Prostate gland (tissue), 2 donors: ENCODE data around the gene RTTN. TPM values are rescaled to one million over a fixed set of nuclear protein-coding genes. Genes with fewer than 3 reads are reported as not detected.

ENCODE experiments used
- DNase-seq: peaks from one replicate; pipeline ENCODE4 v3.0.0-alpha.2; 2019; ENCODE audit warnings: low spot score
- H3K27ac ChIP-seq, 2 donors: fragments of 200-600 bp; sonication (generic); 2 replicates each; pipeline ENCODE4 v1.5.1; 2017 to 2019
- H3K27me3 ChIP-seq: fragments of 200-600 bp; sonication (generic); replicated peaks from 2 replicates; pipeline ENCODE4 v1.5.1; 2019; ENCODE audit not compliant: insufficient read depth
- H3K36me3 ChIP-seq, 2 donors: fragments of 200-600 bp; sonication (generic); 1 replicate in 1 of 2; 2 replicates in 1 of 2; pipeline versions ENCODE4 v1.5.1 to v1.8.1; 2017 to 2019
- H3K4me1 ChIP-seq: fragments of 200-600 bp; sonication (generic); replicated peaks from 2 replicates; pipeline ENCODE4 v1.5.1; 2019
- H3K4me3 ChIP-seq, 2 donors: fragments of 200-600 bp; sonication (generic); 2 replicates each; pipeline ENCODE4 v1.5.1; 2017 to 2019
- H3K9me3 ChIP-seq: fragments of 200-600 bp; sonication (generic); 2 replicates; pipeline ENCODE4 v1.5.1; 2017
- POLR2A ChIP-seq: fragments of 450-650 bp; IDR thresholded peaks from one replicate; pipeline ENCODE4 v1.6.1; 2016; ENCODE audit warnings: antibody characterized with exemption, mild to moderate bottlenecking
- POLR2AphosphoS5 ChIP-seq: sonication (generic); formaldehyde crosslinking; IDR thresholded peaks from one replicate; pipeline ENCODE4 v1.6.1; 2017; ENCODE audit warnings: antibody characterized with exemption
- WGBS: methylation state at CpG from one replicate; pipeline ENCODE4 v1.1.5; 2018; 5-methylcytosine and 5-hydroxymethylcytosine counted together
- intact Hi-C: fragments of 100-400 bp; cut with DNase I; formaldehyde crosslinking; loops from one replicate; pipeline ENCODE4 v1.14.2; 2022
- total RNA-seq, 2 donors: library from RNA; depleted of rRNA; stranded (reverse); fragments of >200 nt; gene quantifications; one replicate each; pipeline ENCODE4 v1.1.0, GENCODE V29; 2016
- TF ChIP-seq, protein P1 (sequence below), 4 experiments: fragments of 200-600 bp in 2 of 4; fragments of 450-650 bp in 2 of 4; sonication (generic) in 2 of 4; IDR thresholded peaks; 1 replicate in 3 of 4; 2 replicates in 1 of 4; pipeline ENCODE4 v1.5.1; 2016 to 2019; ENCODE audit warnings: antibody characterized with exemption in 4 of 4, mild to moderate bottlenecking in 2 of 4, moderate library complexity in 2 of 4

The RTTN gene
- total RNA-seq, 2 donors from 2014 or later: 8.4 to 21.5 TPM

GRCh38 chr18:70194227-70194890, 11.1 kb downstream of the RTTN start:
- no peak for TF ChIP-seq POLR2A
- TF ChIP-seq, protein P1, sequence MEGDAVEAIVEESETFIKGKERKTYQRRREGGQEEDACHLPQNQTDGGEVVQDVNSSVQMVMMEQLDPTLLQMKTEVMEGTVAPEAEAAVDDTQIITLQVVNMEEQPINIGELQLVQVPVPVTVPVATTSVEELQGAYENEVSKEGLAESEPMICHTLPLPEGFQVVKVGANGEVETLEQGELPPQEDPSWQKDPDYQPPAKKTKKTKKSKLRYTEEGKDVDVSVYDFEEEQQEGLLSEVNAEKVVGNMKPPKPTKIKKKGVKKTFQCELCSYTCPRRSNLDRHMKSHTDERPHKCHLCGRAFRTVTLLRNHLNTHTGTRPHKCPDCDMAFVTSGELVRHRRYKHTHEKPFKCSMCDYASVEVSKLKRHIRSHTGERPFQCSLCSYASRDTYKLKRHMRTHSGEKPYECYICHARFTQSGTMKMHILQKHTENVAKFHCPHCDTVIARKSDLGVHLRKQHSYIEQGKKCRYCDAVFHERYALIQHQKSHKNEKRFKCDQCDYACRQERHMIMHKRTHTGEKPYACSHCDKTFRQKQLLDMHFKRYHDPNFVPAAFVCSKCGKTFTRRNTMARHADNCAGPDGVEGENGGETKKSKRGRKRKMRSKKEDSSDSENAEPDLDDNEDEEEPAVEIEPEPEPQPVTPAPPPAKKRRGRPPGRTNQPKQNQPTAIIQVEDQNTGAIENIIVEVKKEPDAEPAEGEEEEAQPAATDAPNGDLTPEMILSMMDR (IDR thresholded peaks at IDR 0.05): no peak
- no peak for TF ChIP-seq POLR2AphosphoS5
- no peak overlapping the region for H3K27ac ChIP-seq
- no peaks in the 10 kb centered on the region for H3K4me1 ChIP-seq
- no peaks in the 10 kb centered on the region for H3K27me3 ChIP-seq
- no peak overlapping the region for H3K4me3 ChIP-seq
- no peaks in the 10 kb centered on the region for H3K9me3 ChIP-seq
- DNase-seq: no peak
- 81% methylated on average over 4 of the region's 4 CpGs for WGBS
- intact Hi-C loops: no loop called here
- H3K36me3 ChIP-seq: no peaks in the 10 kb centered on the region

DNA sequence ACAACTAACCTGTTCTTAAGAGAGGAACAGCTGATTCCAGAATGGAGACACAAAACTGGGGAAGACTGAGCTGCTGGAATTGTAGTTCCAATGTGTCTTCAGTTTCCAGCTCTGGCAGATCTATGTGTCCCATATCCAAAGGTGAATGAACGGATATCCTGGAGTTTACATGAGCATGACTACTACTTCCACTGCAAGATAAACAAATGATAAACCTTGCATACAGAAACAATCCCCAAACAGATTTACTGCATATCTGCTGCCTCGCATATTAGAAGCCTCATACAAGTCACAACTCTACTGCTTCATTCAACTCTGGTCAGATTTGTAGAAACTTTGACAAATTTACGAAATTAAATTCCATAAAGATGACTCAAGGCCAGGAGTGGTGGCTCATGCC, 15.0 kb downstream of the RTTN start:
- intact Hi-C loops: no loop called here
- Histone ChIP-seq H3K4me1 (no peaks in the 10 kb centered on the region), H3K9me3 (no peaks in the 10 kb centered on the region), H3K4me3 (no peak overlapping the region), H3K36me3 (no peaks in the 10 kb centered on the region), H3K27me3 (no peaks in the 10 kb centered on the region), H3K27ac (no peak overlapping the region)
- 83% methylated on average over 3 of the region's 3 CpGs for WGBS
- DNase-seq: no peak
- TF ChIP-seq POLR2AphosphoS5 (no peak), POLR2A (no peak)
- TF ChIP-seq, protein P1 (IDR thresholded peaks at IDR 0.05): no peak

DNA sequence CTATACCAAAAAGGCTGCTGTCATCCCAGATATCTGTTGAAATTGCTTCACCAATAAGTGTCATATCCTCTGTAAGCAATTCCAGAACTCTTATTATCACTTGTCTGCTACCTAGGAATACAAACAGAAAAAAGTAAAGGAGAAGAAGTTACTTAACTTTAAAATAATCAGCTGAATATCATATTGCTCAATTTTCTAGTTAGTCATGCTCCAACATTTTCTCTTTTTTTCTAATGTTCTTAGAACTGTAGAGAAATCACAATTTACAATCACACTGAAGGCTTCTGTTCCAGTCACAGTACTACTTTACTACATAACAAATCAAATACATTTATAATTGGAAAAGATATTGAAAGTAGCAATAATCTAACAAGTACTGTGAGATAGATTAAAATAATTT, 17.4 kb downstream of the RTTN start:
- DNase-seq: no peak
- intact Hi-C loops: no loop called here
- Histone ChIP-seq H3K4me1 (no peaks in the 10 kb centered on the region), H3K4me3 (no peak overlapping the region), H3K27ac (no peak overlapping the region), H3K27me3 (no peaks in the 10 kb centered on the region), H3K36me3 (no peaks in the 10 kb centered on the region), H3K9me3 (no peaks in the 10 kb centered on the region)
- TF ChIP-seq POLR2AphosphoS5: no peak
- TF ChIP-seq, protein P1 (IDR thresholded peaks at IDR 0.05): no peak
- no peak for TF ChIP-seq POLR2A

- no peak overlapping the region for H3K27ac ChIP-seq
- H3K27me3 ChIP-seq: no peaks in the 10 kb centered on the region
- H3K36me3 ChIP-seq: no peaks in the 10 kb centered on the region
- TF ChIP-seq POLR2AphosphoS5 (no peak), POLR2A (no peak)
- TF ChIP-seq, protein P1 (IDR thresholded peaks at IDR 0.05): no peak
- 98% methylated on average over 2 of the region's 2 CpGs for WGBS
- H3K9me3 ChIP-seq: no peaks in the 10 kb centered on the region
- intact Hi-C loops: no loop called here
- no peak for DNase-seq
- no peak overlapping the region for H3K4me3 ChIP-seq
- H3K4me1 ChIP-seq: no peaks in the 10 kb centered on the region
Measured at GRCh38 chr18:70183441-70183840, 22.0 kb downstream of the RTTN start.

DNA sequence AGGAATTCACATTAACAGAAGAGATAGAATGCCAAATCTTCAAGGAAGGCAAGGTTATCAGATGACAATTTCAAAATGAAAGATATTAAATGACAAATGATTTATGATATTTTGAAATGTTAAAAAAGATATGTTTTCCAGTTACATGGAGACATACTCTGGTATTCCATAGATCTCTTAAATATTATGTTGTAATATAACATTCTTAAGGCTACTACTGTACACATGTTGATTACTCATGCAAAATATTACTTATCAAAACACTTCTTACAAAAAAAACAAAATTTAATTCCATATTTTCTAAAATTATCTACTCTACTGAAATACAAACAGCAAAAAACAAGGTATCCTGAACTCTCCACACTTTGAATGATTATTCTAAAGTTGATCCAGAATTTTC, 22.9 kb downstream of the RTTN start:
- H3K4me3 ChIP-seq: no peak overlapping the region
- no peaks in the 10 kb centered on the region for H3K36me3 ChIP-seq
- H3K9me3 ChIP-seq: no peaks in the 10 kb centered on the region
- TF ChIP-seq POLR2A (no peak), POLR2AphosphoS5 (no peak)
- TF ChIP-seq, protein P1 (IDR thresholded peaks at IDR 0.05): no peak
- intact Hi-C loops: no loop called here
- H3K27me3 ChIP-seq: no peaks in the 10 kb centered on the region
- no peak for DNase-seq
- no peaks in the 10 kb centered on the region for H3K4me1 ChIP-seq
- H3K27ac ChIP-seq: no peak overlapping the region
